Measurements from ENCODE around the gene ABCC4.

The ABCC4 gene

GRCh38 chr13:95122063-95122462 is 179.2 kb downstream of the ABCC4 start:
- no peak for TF ChIP-seq CTCF (IDR thresholded peaks at IDR 0.05; ENCODE audit: extremely low read depth, missing control alignments)
- DNase-seq (ENCODE audit: low spot score), result no peak

GRCh38 chr13:95121516-95121915 is 179.7 kb downstream of the ABCC4 start:
- no peak for TF ChIP-seq CTCF (IDR thresholded peaks at IDR 0.05; ENCODE audit: extremely low read depth, missing control alignments)
- DNase-seq (ENCODE audit: low spot score), result no peak

- DNase-seq (ENCODE audit: low spot score), result no peak
- no peak for TF ChIP-seq CTCF (IDR thresholded peaks at IDR 0.05; ENCODE audit: extremely low read depth, missing control alignments)
Measured at GRCh38 chr13:95120650-95121049, 180.6 kb downstream of the ABCC4 start.

DNA sequence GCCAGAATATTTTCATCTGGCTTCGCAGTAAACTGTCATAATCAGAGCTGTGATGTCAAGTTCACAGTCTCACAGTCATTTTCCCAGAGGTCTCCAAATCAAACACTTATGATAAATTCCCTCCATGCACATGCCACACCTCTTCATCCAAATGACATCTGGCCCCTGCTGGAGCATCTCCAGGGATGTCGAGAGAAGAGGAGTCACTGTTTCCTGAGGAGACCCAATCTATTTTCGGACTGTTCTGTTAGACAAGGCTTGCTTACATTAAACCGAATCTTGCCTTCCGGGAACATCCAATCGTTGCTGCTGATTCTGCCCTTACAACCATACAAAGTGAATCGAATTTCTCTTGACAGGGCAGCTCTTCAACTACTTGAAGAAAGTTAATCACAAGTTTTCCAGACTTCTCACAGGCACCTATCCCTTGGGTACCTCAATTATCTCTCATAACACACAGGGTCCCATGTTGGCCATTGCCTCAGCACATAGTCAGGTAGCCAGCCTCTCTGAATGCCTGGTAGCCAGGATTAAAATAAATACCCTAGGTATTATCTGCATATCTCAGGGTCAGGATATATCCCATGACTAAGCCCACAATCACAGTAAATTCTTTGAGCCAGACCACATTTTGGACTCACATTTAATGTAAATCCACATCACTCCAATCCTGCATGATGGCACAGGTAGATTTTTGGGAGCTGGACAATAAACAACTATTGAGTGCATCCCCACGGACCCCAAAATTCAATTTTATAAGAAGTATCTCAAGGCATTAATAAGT is 182.5 kb downstream of the ABCC4 start:
- no peak for DNase-seq (ENCODE audit: low spot score)
- TF ChIP-seq CTCF (IDR thresholded peaks at IDR 0.05; ENCODE audit: extremely low read depth, missing control alignments), result no peak

DNA sequence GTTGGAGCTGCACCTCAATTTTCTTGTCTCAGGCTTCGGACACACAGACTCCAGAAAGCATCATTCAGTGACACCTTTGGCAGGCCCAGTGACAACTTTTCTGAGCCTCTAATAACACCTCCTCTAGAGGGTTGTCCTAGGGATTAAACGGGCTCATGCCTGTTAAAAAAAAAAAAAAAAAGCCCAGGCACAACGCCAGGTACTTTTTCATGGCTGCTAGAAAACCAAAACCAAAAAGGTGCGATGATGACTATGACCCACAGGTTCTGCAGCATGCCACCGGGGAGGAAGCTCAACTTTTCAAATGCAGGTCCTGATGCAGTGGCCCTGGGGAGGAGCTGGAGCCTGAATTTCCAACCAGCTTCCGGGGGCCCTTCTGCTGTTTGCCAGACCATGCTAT is 184.2 kb downstream of the ABCC4 start:
- no peak for TF ChIP-seq CTCF (IDR thresholded peaks at IDR 0.05; ENCODE audit: extremely low read depth, missing control alignments)
- DNase-seq (ENCODE audit: low spot score), result no peak

GRCh38 chr13:95115525-95115924 is 185.7 kb downstream of the ABCC4 start:
- no peak for DNase-seq (ENCODE audit: low spot score)
- TF ChIP-seq CTCF (IDR thresholded peaks at IDR 0.05; ENCODE audit: extremely low read depth, missing control alignments), result no peak

- no peak for DNase-seq (ENCODE audit: low spot score)
- TF ChIP-seq CTCF (IDR thresholded peaks at IDR 0.05; ENCODE audit: extremely low read depth, missing control alignments), result no peak
Measured at GRCh38 chr13:95113601-95114000, 187.7 kb downstream of the ABCC4 start.

All from GM20000 (cell line).